RWPE2 (cell line): ENCODE results near the gene CSMD2.

Experiments
- ATAC-seq: fragments of 200-7000 bp; cut with Tn5 transposase; 3 replicates; pipeline ENCODE4 v1.9.1; 2021; ENCODE audit warnings: low read depth
- DNase-seq: peaks from one replicate; pipeline ENCODE4 v3.0.0-alpha.2; 2020; ENCODE audit warnings: low spot score
- H3K27ac ChIP-seq: fragments of 450-650 bp; 2 replicates; pipeline ENCODE4 v1.5.1; 2017; ENCODE audit warnings: mild to moderate bottlenecking; ENCODE audit not compliant: poor library complexity, severe bottlenecking
- H3K27me3 ChIP-seq: fragments of 250-450 bp; sonication (Bioruptor Pico); 2 replicates; pipeline ENCODE4 v1.5.1; 2021; ENCODE audit warnings: mild to moderate bottlenecking, moderate library complexity; ENCODE audit not compliant: insufficient read depth, poor library complexity, severe bottlenecking
- H3K36me3 ChIP-seq: fragments of 250-450 bp; sonication (Bioruptor Pico); 2 replicates; pipeline ENCODE4 v1.5.1; 2020; ENCODE audit warnings: low read depth, mild to moderate bottlenecking, moderate library complexity
- H3K4me1 ChIP-seq: fragments of 250-450 bp; sonication (Bioruptor Pico); 2 replicates; pipeline ENCODE4 v1.5.1; 2021; ENCODE audit warnings: mild to moderate bottlenecking, moderate library complexity; ENCODE audit not compliant: insufficient read depth, poor library complexity, severe bottlenecking
- H3K4me3 ChIP-seq: fragments of 250-450 bp; sonication (Bioruptor Pico); 2 replicates; pipeline ENCODE4 v1.5.1; 2021; ENCODE audit warnings: mild to moderate bottlenecking, moderate library complexity; ENCODE audit not compliant: severe bottlenecking
- H3K9me3 ChIP-seq: fragments of 250-450 bp; sonication (Bioruptor Pico); 2 replicates; pipeline ENCODE4 v1.5.1; 2021; ENCODE audit warnings: mild to moderate bottlenecking, moderate library complexity; ENCODE audit not compliant: severe bottlenecking
- CTCF ChIP-seq: fragments of 450-650 bp; IDR thresholded peaks from one replicate; pipeline ENCODE4 v1.5.1; 2017; ENCODE audit warnings: mild to moderate bottlenecking, moderate library complexity; ENCODE audit not compliant: poor library complexity, severe bottlenecking

The CSMD2 gene

GRCh38 chr1:33482412-33482811 lies 682.6 kb downstream of the CSMD2 start:
- no peak for TF ChIP-seq CTCF
- DNase-seq: no peak
- H3K36me3 ChIP-seq: peaks cover 10% of the 10 kb centered on the region; the same call in 1 of the 2 replicates

GRCh38 chr1:33477451-33477850 lies 687.6 kb downstream of the CSMD2 start:
- Histone ChIP-seq H3K9me3 (no peaks in the 10 kb centered on the region), H3K4me3 (no peak overlapping the region), H3K36me3 (no peaks in the 10 kb centered on the region; the same call in 1 of the 2 replicates), H3K27ac (no peak overlapping the region), H3K27me3 (no peaks in the 10 kb centered on the region), H3K4me1 (no peaks in the 10 kb centered on the region)
- ATAC-seq (no peak), DNase-seq (no peak)
- TF ChIP-seq CTCF: no peak

More at GRCh38 chr1:33482412-33482811, 682.6 kb downstream of the CSMD2 start:
- Histone ChIP-seq H3K4me3 (no peak overlapping the region), H3K9me3 (no peaks in the 10 kb centered on the region), H3K4me1 (no peaks in the 10 kb centered on the region), H3K27me3 (no peaks in the 10 kb centered on the region), H3K27ac (no peak overlapping the region)
- ATAC-seq: no peak

GRCh38 chr1:33473900-33474299 lies 691.1 kb downstream of the CSMD2 start:
- H3K4me3 ChIP-seq: no peak overlapping the region

DNA sequence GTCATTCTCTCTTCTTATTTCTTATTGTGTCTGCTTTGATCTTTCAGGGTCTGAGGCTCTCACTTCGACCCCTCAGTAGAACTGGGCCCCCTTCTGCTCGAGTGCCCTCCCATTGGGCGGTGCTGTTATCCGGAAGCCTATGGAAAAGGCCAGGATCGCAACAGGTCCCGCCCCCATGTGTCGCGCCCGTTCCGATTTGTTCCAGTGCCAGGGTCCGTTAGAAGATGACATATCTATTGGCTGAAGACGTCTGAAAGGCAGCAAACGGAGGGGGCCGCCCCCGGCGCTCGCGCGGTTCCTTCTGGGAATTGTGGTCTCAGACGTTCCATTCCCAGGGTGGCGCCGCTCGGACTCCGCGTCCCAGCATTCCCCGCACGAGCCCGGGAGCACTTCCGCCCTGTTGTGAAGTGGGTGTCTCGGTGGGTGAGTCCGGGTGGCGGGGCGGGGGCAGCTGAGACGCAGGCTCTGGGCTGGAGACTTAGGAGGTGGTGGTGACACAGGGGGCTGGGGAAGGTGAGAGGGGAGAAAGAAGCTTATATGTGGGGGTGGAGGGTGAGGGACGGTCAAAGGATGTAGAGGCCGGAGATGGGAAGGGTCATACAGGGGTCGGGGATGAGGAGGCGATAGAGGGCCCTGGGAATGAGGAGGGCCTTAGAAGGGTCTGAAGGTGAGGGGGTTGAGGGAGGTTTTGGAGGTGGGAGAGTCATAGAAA lies 692.6 kb downstream of the CSMD2 start, which contains the start of gene ZSCAN20:
TSS of gene ZSCAN20 (plus strand) at position 377 of the 712 bp plus-strand sequence. CDS start 6,644 bp downstream, outside the sequence.
- peak within 1 kb of the TSS; percentile 25 for H3K27ac ChIP-seq
- H3K36me3 ChIP-seq: no peaks in the 10 kb centered on the region
- ATAC-seq (peak; percentile 90), DNase-seq (peak; percentile 96)
- H3K9me3 ChIP-seq: no peaks in the 10 kb centered on the region
- peaks cover 3% of the 10 kb centered on the region for H3K4me1 ChIP-seq
- H3K4me3 ChIP-seq: peak within 1 kb of the TSS; percentile 48
- no peak for TF ChIP-seq CTCF
- H3K27me3 ChIP-seq: no peaks in the 10 kb centered on the region

More at GRCh38 chr1:33473900-33474299, 691.1 kb downstream of the CSMD2 start:
- Histone ChIP-seq H3K36me3 (no peaks in the 10 kb centered on the region), H3K9me3 (no peaks in the 10 kb centered on the region), H3K27me3 (no peaks in the 10 kb centered on the region), H3K27ac (no peak overlapping the region), H3K4me1 (peaks cover 3% of the 10 kb centered on the region)
- DNase-seq (no peak), ATAC-seq (no peak)
- no peak for TF ChIP-seq CTCF

DNA sequence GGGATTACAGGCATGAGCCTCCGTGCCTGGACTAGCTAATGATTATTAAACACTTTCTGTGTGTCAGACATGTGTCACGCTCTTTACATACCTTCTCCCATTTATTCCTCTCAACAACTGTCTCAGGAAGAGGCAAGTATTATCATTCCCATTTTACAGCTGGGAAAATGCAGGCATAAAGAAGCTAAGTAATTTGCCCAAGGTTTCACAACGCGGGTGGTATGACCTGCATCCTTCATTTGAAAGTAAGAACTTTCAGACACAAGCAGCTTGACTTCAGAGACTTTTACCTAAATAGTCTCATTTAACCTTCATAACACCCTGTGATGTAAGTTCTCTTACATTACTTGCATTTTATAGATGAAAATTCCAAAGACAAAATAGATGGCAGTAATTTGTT lies 693.6 kb downstream of the CSMD2 start:
- H3K4me1 ChIP-seq: peaks cover 3% of the 10 kb centered on the region
- H3K4me3 ChIP-seq: no peak overlapping the region
- no peaks in the 10 kb centered on the region for H3K27me3 ChIP-seq
- no peaks in the 10 kb centered on the region for H3K36me3 ChIP-seq
- peak overlapping the region; percentile 25 for H3K27ac ChIP-seq
- no peak for TF ChIP-seq CTCF
- DNase-seq (no peak), ATAC-seq (no peak)
- no peaks in the 10 kb centered on the region for H3K9me3 ChIP-seq
